Measurements from ENCODE around the gene SOX8.
"Not testable (repeated sequence)": the region's sequence is repeated elsewhere in the genome, so short reads cannot be mapped to it uniquely, and the experiment has no call there.

The SOX8 gene

GRCh38 chr16:1022466-1022865 is 40.9 kb downstream of the SOX8 start:
- Mint-ChIP-seq H3K36me3 (ENCODE audit: low read depth) (no peaks in the 10 kb centered on the region), H3K27me3 (peaks cover 6% of the 10 kb centered on the region), H3K4me3 (no peak overlapping the region), H3K27ac (no peak overlapping the region), H3K9me3 (no peaks in the 10 kb centered on the region), H3K4me1 (ENCODE audit: low read depth) (no peaks in the 10 kb centered on the region)
- no peak for DNase-seq

GRCh38 chr16:1024138-1024537 is 42.6 kb downstream of the SOX8 start:
- DNase-seq, result no peak
- peaks cover 12% of the 10 kb centered on the region for H3K27me3 Mint-ChIP-seq
- H3K27ac Mint-ChIP-seq, result no peak overlapping the region
- H3K4me1 Mint-ChIP-seq (ENCODE audit: low read depth), result no peaks in the 10 kb centered on the region
- H3K4me3 Mint-ChIP-seq, result no peak overlapping the region
- no peaks in the 10 kb centered on the region for H3K9me3 Mint-ChIP-seq
- H3K36me3 Mint-ChIP-seq (ENCODE audit: low read depth), result no peaks in the 10 kb centered on the region

- H3K4me1 Mint-ChIP-seq (ENCODE audit: low read depth); DNase-seq; H3K27ac Mint-ChIP-seq; H3K9me3 Mint-ChIP-seq; H3K36me3 Mint-ChIP-seq (ENCODE audit: low read depth); H3K4me3 Mint-ChIP-seq: not testable (repeated sequence)
- H3K27me3 Mint-ChIP-seq, result peaks cover 16% of the 10 kb centered on the region
Measured at GRCh38 chr16:1025183-1025809, 43.7 kb downstream of the SOX8 start.

GRCh38 chr16:1026057-1026783 is 44.6 kb downstream of the SOX8 start:
- Mint-ChIP-seq H3K4me3 (no peak overlapping the region), H3K36me3 (ENCODE audit: low read depth) (no peaks in the 10 kb centered on the region), H3K27ac (no peak overlapping the region), H3K9me3 (no peaks in the 10 kb centered on the region), H3K27me3 (peaks cover 16% of the 10 kb centered on the region), H3K4me1 (ENCODE audit: low read depth) (no peaks in the 10 kb centered on the region)
- DNase-seq, result no peak

- no peak for DNase-seq
- no peaks in the 10 kb centered on the region for H3K9me3 Mint-ChIP-seq
- H3K36me3 Mint-ChIP-seq (ENCODE audit: low read depth), result no peaks in the 10 kb centered on the region
- peaks cover 16% of the 10 kb centered on the region for H3K27me3 Mint-ChIP-seq
- H3K27ac Mint-ChIP-seq, result no peak overlapping the region
- no peaks in the 10 kb centered on the region for H3K4me1 Mint-ChIP-seq (ENCODE audit: low read depth)
- no peak overlapping the region for H3K4me3 Mint-ChIP-seq
Measured at GRCh38 chr16:1026784-1027500, 45.4 kb downstream of the SOX8 start.

GRCh38 chr16:1027501-1027815 is 45.9 kb downstream of the SOX8 start:
- Mint-ChIP-seq H3K4me3 (no peak overlapping the region), H3K27ac (no peak overlapping the region), H3K36me3 (ENCODE audit: low read depth) (no peaks in the 10 kb centered on the region), H3K4me1 (ENCODE audit: low read depth) (no peaks in the 10 kb centered on the region), H3K9me3 (no peaks in the 10 kb centered on the region), H3K27me3 (peaks cover 16% of the 10 kb centered on the region)
- no peak for DNase-seq

GRCh38 chr16:1028056-1028455 is 46.5 kb downstream of the SOX8 start:
- Mint-ChIP-seq H3K9me3 (no peaks in the 10 kb centered on the region), H3K4me3 (no peak overlapping the region), H3K4me1 (ENCODE audit: low read depth) (no peaks in the 10 kb centered on the region), H3K27me3 (peaks cover 16% of the 10 kb centered on the region), H3K27ac (no peak overlapping the region), H3K36me3 (ENCODE audit: low read depth) (no peaks in the 10 kb centered on the region)
- no peak for DNase-seq

- no peaks in the 10 kb centered on the region for H3K9me3 Mint-ChIP-seq
- H3K27ac Mint-ChIP-seq, result no peak overlapping the region
- H3K4me3 Mint-ChIP-seq, result no peak overlapping the region
- H3K36me3 Mint-ChIP-seq (ENCODE audit: low read depth), result no peaks in the 10 kb centered on the region
- no peak for DNase-seq
- H3K4me1 Mint-ChIP-seq (ENCODE audit: low read depth), result no peaks in the 10 kb centered on the region
- H3K27me3 Mint-ChIP-seq, result peaks cover 16% of the 10 kb centered on the region
Measured at GRCh38 chr16:1028524-1029258, 47.1 kb downstream of the SOX8 start.

- Mint-ChIP-seq H3K4me3 (no peak overlapping the region), H3K9me3 (no peaks in the 10 kb centered on the region), H3K27ac (no peak overlapping the region), H3K4me1 (ENCODE audit: low read depth) (no peaks in the 10 kb centered on the region), H3K27me3 (peaks cover 16% of the 10 kb centered on the region), H3K36me3 (ENCODE audit: low read depth) (no peaks in the 10 kb centered on the region)
- DNase-seq, result no peak
Measured at GRCh38 chr16:1029259-1029545, 47.6 kb downstream of the SOX8 start.

- Mint-ChIP-seq H3K27me3 (peaks cover 16% of the 10 kb centered on the region), H3K36me3 (ENCODE audit: low read depth) (no peaks in the 10 kb centered on the region), H3K4me1 (ENCODE audit: low read depth) (no peaks in the 10 kb centered on the region), H3K27ac (no peak overlapping the region), H3K4me3 (no peak overlapping the region), H3K9me3 (no peaks in the 10 kb centered on the region)
- no peak for DNase-seq
Measured at GRCh38 chr16:1030473-1030901, 48.9 kb downstream of the SOX8 start.

GRCh38 chr16:1031666-1032065 is 50.1 kb downstream of the SOX8 start:
- Mint-ChIP-seq H3K9me3 (no peaks in the 10 kb centered on the region), H3K36me3 (ENCODE audit: low read depth) (no peaks in the 10 kb centered on the region), H3K27ac (no peak overlapping the region), H3K27me3 (peaks cover 16% of the 10 kb centered on the region), H3K4me1 (ENCODE audit: low read depth) (no peaks in the 10 kb centered on the region), H3K4me3 (no peak overlapping the region)
- no peak for DNase-seq

- H3K4me3 Mint-ChIP-seq, result no peak overlapping the region
- no peaks in the 10 kb centered on the region for H3K4me1 Mint-ChIP-seq (ENCODE audit: low read depth)
- peaks cover 11% of the 10 kb centered on the region for H3K27me3 Mint-ChIP-seq
- no peak overlapping the region for H3K27ac Mint-ChIP-seq
- H3K9me3 Mint-ChIP-seq, result no peaks in the 10 kb centered on the region
- no peak for DNase-seq
- H3K36me3 Mint-ChIP-seq (ENCODE audit: low read depth), result no peaks in the 10 kb centered on the region
Measured at GRCh38 chr16:1032607-1033006, 51.0 kb downstream of the SOX8 start.

- DNase-seq, result no peak
- Mint-ChIP-seq H3K4me3 (no peak overlapping the region), H3K27ac (no peak overlapping the region), H3K4me1 (ENCODE audit: low read depth) (no peaks in the 10 kb centered on the region), H3K27me3 (peaks cover 8% of the 10 kb centered on the region), H3K9me3 (no peaks in the 10 kb centered on the region), H3K36me3 (ENCODE audit: low read depth) (no peaks in the 10 kb centered on the region)
Measured at GRCh38 chr16:1033128-1033679, 51.6 kb downstream of the SOX8 start.

GRCh38 chr16:1034230-1035065 is 52.9 kb downstream of the SOX8 start:
- Mint-ChIP-seq H3K27me3 (peaks cover 3% of the 10 kb centered on the region), H3K27ac (no peak overlapping the region), H3K9me3 (no peaks in the 10 kb centered on the region), H3K4me1 (ENCODE audit: low read depth) (no peaks in the 10 kb centered on the region), H3K4me3 (no peak overlapping the region), H3K36me3 (ENCODE audit: low read depth) (no peaks in the 10 kb centered on the region)
- no peak for DNase-seq
